Measurements from ENCODE around the gene GBP6. TPM values are rescaled to one million over a fixed set of nuclear protein-coding genes. Genes with fewer than 3 reads are reported as not detected.

Gene GBP6
- total and polyA plus RNA-seq, 12 donors, result 0.07 to 0.14 (median 0.10) TPM; not detected in 8

GRCh38 chr1:89360716-89361115 is 3.1 kb upstream of the GBP6 start:
- H3K4me1 ChIP-seq, result peaks cover 0 to 26% (median 15%) of the 10 kb centered on the region in 9 donors
- TF ChIP-seq CTCF (IDR thresholded peaks at IDR 0.05), result no peak
- H3K4me3 ChIP-seq, result no peak overlapping the region
- no peak for ATAC-seq
- DNase-seq, result no peak
- no peaks in the 10 kb centered on the region for H3K36me3 ChIP-seq
- H3K27ac ChIP-seq, result no peak overlapping the region
- intact Hi-C loops (cut with DNase I), result loop anchor here in 2 of 10 donors (5.0 to 10.0 kb wide), 2 partner anchors 94 to 97 kb away; no protein-coding TSS in a partner anchor
- no peaks in the 10 kb centered on the region for H3K27me3 ChIP-seq
- WGBS, 2 donors, result 44 to 54% methylated on average over 1 of the region's 1 CpG
- no peaks in the 10 kb centered on the region for H3K9me3 ChIP-seq

GRCh38 chr1:89361681-89362080 is 2.2 kb upstream of the GBP6 start:
- 94 to 96% methylated on average over 3 of the region's 3 CpGs for WGBS, 2 donors
- DNase-seq, result no peak
- H3K4me3 ChIP-seq, result no peak overlapping the region
- intact Hi-C loops (cut with DNase I), result loop anchor here in 2 of 10 donors (5.0 to 10.0 kb wide), 2 partner anchors 93 to 96 kb away; no protein-coding TSS in a partner anchor
- H3K27me3 ChIP-seq, result no peaks in the 10 kb centered on the region
- no peak for TF ChIP-seq CTCF (IDR thresholded peaks at IDR 0.05)
- no peak for ATAC-seq
- no peaks in the 10 kb centered on the region for H3K9me3 ChIP-seq
- no peaks in the 10 kb centered on the region for H3K36me3 ChIP-seq
- peaks cover 0 to 26% (median 15%) of the 10 kb centered on the region in 9 donors for H3K4me1 ChIP-seq
- H3K27ac ChIP-seq, result no peak overlapping the region

- no peaks in the 10 kb centered on the region for H3K36me3 ChIP-seq
- ATAC-seq (peak in 2 of 8 donors; percentile 18 to 19), DNase-seq (no peak)
- WGBS, 2 donors, result 32 to 43% methylated on average over 1 of the region's 1 CpG
- peak overlapping the region in 1 of 10 donors; percentile 1 for H3K4me3 ChIP-seq
- no peak for TF ChIP-seq CTCF (IDR thresholded peaks at IDR 0.05)
- H3K9me3 ChIP-seq, result no peaks in the 10 kb centered on the region
- intact Hi-C loops (cut with DNase I), result loop anchor here in 2 of 10 donors (5.0 to 10.0 kb wide), 2 partner anchors 92 to 94 kb away; no protein-coding TSS in a partner anchor
- H3K27ac ChIP-seq, result peak overlapping the region in 4 of 10 donors; percentile 6 to 31 (median 21)
- peaks cover 0 to 21% (median 15%) of the 10 kb centered on the region in 9 donors for H3K4me1 ChIP-seq
- no peaks in the 10 kb centered on the region for H3K27me3 ChIP-seq
Observed at GRCh38 chr1:89363196-89363595, 663 bp upstream of the GBP6 start.

- DNase-seq (no peak), ATAC-seq (no peak)
- TF ChIP-seq CTCF (IDR thresholded peaks at IDR 0.05), result no peak
- Histone ChIP-seq H3K36me3 (no peaks in the 10 kb centered on the region), H3K27me3 (no peaks in the 10 kb centered on the region), H3K4me1 (peaks cover 0 to 16% (median 15%) of the 10 kb centered on the region in 9 donors), H3K9me3 (no peaks in the 10 kb centered on the region), H3K4me3 (no peak overlapping the region), H3K27ac (no peak overlapping the region)
- intact Hi-C loops (cut with DNase I), result loop anchor here in 2 of 10 donors (5.0 to 10.0 kb wide), 2 partner anchors 90 to 92 kb away; no protein-coding TSS in a partner anchor
- WGBS, 2 donors, result 80 to 86% methylated on average over 9 of the region's 9 CpGs
Observed at GRCh38 chr1:89364954-89365550, 1.2 kb downstream of the GBP6 start.
